Smooth muscle cell (in vitro differentiated cells): ENCODE results near the gene TLR4. TPM values are rescaled to one million over a fixed set of nuclear protein-coding genes. Genes with fewer than 3 reads are reported as not detected.

Experiments used
- DNase-seq: peaks from one replicate; lab custom pipeline; 2025; ENCODE audit not compliant: unreplicated experiment; lab: John Stamatoyannopoulos, UW
- H2AFZ ChIP-seq: fragments of 200-600 bp; sonication (generic); 2 replicates; pipeline ENCODE4 v1.6.0; 2016; ENCODE audit warnings: antibody characterized with exemption, low read depth, mild to moderate bottlenecking
- H3F3A ChIP-seq: fragments of 200-600 bp; sonication (generic); 2 replicates; pipeline ENCODE4 v1.6.0; 2017; ENCODE audit warnings: antibody characterized with exemption, low read depth
- H3K27ac ChIP-seq: fragments of 200-600 bp; sonication (generic); 2 replicates; pipeline ENCODE4 v1.5.1; 2016; ENCODE audit warnings: low read depth, mild to moderate bottlenecking
- H3K27me3 ChIP-seq: fragments of 200-600 bp; sonication (generic); 2 replicates; pipeline ENCODE4 v1.6.1; 2016; ENCODE audit warnings: low read depth, mild to moderate bottlenecking
- H3K36me3 ChIP-seq: fragments of 200-600 bp; sonication (generic); 2 replicates; pipeline ENCODE4 v1.5.1; 2016; ENCODE audit warnings: low read depth
- H3K4me1 ChIP-seq: fragments of 200-600 bp; sonication (generic); 2 replicates; pipeline ENCODE4 v1.5.1; 2016; ENCODE audit warnings: low read depth
- H3K4me2 ChIP-seq: fragments of 200-600 bp; sonication (generic); 2 replicates; pipeline ENCODE4 v1.6.0; 2016; ENCODE audit warnings: mild to moderate bottlenecking
- H3K4me3 ChIP-seq: fragments of 200-600 bp; sonication (generic); 2 replicates; pipeline ENCODE4 v1.5.1; 2016; ENCODE audit warnings: mild to moderate bottlenecking
- H3K79me2 ChIP-seq: fragments of 200-600 bp; sonication (generic); 2 replicates; pipeline ENCODE4 v1.6.0; 2016; ENCODE audit warnings: low read depth, mild to moderate bottlenecking
- H3K9ac ChIP-seq: fragments of 200-600 bp; sonication (generic); 2 replicates; pipeline ENCODE4 v1.6.0; 2016; ENCODE audit warnings: low read depth
- H3K9me3 ChIP-seq: fragments of 200-600 bp; sonication (generic); replicated peaks from 2 replicates; pipeline ENCODE4 v1.5.1; 2016; ENCODE audit warnings: low read depth
- H4K20me1 ChIP-seq: fragments of 200-600 bp; sonication (generic); 2 replicates; pipeline ENCODE4 v1.6.0; 2016; ENCODE audit warnings: low read depth
- WGBS: methylation state at CpG from one replicate; pipeline ENCODE4 v1.1.7; 2016; ENCODE audit warnings: low lambda C conversion rate; 5-methylcytosine and 5-hydroxymethylcytosine counted together
- polyA plus RNA-seq: library from polyadenylated mRNA; unstranded; fragments of >200 nt; fragmentation: Nextera tagmentation; extraction: Ambion mirVana; gene quantifications from 2 replicates; pipeline ENCODE4 v1.2.1, GENCODE V29; 2016
- total RNA-seq: library from RNA; depleted of rRNA; stranded (reverse); fragments of >200 nt; gene quantifications from 2 replicates; pipeline ENCODE4 v1.2.3, GENCODE V29; 2014
- TF ChIP-seq, protein P1 (sequence below): fragments of 200-600 bp; sonication (generic); IDR thresholded peaks from 2 replicates; pipeline ENCODE4 v1.5.1; 2017; ENCODE audit warnings: borderline replicate concordance, mild to moderate bottlenecking, antibody characterized with exemption; ENCODE audit not compliant: insufficient read depth, poor library complexity, severe bottlenecking

The TLR4 gene
- total and polyA plus RNA-seq, 2 experiments from 2014 or later = 6.9 to 16.0 TPM

DNA sequence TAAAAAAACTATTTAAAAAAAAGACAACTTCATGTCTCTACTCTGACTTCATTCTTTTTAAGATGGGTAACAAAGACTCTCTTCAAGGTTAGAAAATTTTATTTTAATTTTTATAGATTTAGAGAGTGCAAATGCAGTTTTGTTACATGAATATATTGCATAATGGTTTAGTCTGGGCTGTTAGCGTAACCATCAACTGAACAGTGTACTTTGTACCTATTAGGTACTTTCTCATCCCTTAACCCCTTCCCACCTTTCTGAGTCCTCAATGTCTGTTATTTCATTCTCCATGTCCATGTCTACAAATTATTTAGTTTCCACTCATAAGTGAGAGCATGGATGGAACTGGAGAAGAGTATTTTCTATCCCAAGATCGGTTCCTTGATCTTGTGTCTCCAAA lies 16.8 kb downstream of the TLR4 start:
- H3K4me2 ChIP-seq = no peak overlapping the region
- TF ChIP-seq, protein P1, sequence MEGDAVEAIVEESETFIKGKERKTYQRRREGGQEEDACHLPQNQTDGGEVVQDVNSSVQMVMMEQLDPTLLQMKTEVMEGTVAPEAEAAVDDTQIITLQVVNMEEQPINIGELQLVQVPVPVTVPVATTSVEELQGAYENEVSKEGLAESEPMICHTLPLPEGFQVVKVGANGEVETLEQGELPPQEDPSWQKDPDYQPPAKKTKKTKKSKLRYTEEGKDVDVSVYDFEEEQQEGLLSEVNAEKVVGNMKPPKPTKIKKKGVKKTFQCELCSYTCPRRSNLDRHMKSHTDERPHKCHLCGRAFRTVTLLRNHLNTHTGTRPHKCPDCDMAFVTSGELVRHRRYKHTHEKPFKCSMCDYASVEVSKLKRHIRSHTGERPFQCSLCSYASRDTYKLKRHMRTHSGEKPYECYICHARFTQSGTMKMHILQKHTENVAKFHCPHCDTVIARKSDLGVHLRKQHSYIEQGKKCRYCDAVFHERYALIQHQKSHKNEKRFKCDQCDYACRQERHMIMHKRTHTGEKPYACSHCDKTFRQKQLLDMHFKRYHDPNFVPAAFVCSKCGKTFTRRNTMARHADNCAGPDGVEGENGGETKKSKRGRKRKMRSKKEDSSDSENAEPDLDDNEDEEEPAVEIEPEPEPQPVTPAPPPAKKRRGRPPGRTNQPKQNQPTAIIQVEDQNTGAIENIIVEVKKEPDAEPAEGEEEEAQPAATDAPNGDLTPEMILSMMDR = no peak
- no peaks in the 10 kb centered on the region for H3K79me2 ChIP-seq
- no peaks in the 10 kb centered on the region for H4K20me1 ChIP-seq
- H3K27me3 ChIP-seq = no peaks in the 10 kb centered on the region
- H3F3A ChIP-seq = peaks cover 4% of the 10 kb centered on the region
- no peaks in the 10 kb centered on the region for H3K36me3 ChIP-seq
- H3K9me3 ChIP-seq = no peaks in the 10 kb centered on the region
- no peak overlapping the region for H2AFZ ChIP-seq
- no peak for DNase-seq
- 71% methylated on average over 2 of the region's 2 CpGs for WGBS
- H3K9ac ChIP-seq = no peak overlapping the region
- no peak overlapping the region for H3K4me3 ChIP-seq
- no peak overlapping the region for H3K27ac ChIP-seq
- H3K4me1 ChIP-seq = no peaks in the 10 kb centered on the region

DNA sequence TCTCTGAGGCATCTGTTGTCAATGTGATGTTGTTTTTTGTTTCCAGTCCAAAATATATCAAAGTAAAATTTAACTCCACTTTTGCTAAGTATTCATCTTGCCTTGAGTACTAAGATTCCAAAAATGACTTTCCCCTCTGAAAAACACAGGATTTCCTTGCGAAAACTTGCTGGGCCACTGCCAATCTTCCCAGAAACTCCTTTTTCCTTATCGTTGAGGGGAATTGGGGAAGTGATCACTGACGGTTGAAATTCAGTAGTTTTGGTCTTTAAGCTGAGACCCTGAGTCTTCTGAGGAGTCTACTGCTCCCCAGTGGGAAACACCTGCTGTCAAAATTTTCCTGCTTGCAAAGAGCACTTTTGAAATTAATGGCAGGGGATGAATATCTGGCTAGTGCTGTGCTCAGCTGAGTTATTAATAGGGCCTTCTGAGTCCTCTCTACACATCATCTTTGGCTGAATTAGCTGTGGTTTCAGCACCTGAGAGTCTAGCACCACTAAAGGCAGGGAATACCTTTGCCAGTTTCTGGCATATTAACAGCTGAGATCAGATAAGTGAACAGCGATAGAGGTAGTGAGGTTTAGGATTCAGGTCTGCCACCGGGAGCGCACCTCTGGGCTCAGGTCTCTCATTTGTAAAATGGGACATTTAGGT lies 18.0 kb downstream of the TLR4 start:
- Histone ChIP-seq H3K4me3 (no peak overlapping the region), H3K9me3 (no peaks in the 10 kb centered on the region), H3F3A (peaks cover 4% of the 10 kb centered on the region), H3K79me2 (no peaks in the 10 kb centered on the region), H3K27ac (no peak overlapping the region), H3K4me1 (no peaks in the 10 kb centered on the region), H2AFZ (no peak overlapping the region), H3K9ac (no peak overlapping the region), H3K36me3 (no peaks in the 10 kb centered on the region), H4K20me1 (no peaks in the 10 kb centered on the region), H3K4me2 (no peak overlapping the region), H3K27me3 (no peaks in the 10 kb centered on the region)
- DNase-seq = no peak
- TF ChIP-seq, protein P1 = no peak
- 90% methylated on average over 6 of the region's 6 CpGs for WGBS

DNA sequence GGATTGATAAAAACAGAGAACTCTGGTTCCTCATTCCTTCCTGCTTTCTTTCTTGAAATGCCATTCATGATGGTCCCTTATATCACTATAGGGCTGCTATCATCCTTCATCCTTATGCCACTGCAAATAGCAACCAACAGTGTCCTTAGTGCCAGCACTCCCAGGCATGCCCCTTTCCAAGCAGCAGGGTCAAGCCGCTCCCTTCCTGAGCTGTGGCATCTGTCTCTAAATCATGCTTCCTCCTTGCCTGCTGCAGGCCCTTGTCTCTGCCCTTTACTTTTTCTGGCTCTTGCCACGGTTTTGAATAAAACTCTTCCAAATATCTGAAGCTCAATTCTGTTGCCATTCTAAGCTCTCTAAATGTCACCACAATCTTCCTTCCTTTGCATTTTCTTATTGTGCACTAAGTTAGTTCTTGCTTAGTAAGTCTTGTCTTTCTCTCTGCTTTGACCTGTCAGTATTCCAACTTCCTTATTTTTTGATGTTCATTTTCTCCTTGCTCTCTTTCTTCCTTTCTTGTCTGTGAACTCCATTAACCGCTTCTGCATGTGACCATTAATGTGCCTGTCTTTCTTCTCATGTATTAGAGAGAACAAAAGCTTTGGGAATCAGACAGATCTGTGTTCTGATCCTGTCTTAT lies 19.9 kb downstream of the TLR4 start:
- no peak overlapping the region for H2AFZ ChIP-seq
- TF ChIP-seq, protein P1 = no peak

DNA sequence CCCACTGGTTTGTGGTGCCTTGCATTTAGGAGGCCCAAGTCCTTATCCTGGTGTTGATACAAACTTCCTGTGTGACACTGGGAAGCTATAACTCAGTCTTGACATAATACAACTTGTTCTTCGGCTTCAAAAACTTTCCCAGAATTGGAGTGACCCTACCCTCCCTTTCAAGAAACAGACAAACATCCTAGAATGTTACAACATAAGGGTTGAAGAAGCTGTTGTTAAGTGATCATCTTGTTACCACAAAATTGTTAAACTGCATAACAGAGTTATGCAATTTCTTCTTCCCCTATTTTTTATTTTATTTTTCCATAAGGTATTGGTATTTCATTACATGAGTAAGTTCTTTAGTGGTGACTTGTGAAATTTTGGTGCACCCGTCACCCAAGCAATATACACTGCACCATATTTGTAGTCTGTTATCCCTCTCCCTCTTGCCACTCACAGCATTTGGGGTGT lies 21.3 kb downstream of the TLR4 start:
- no peaks in the 10 kb centered on the region for H3K79me2 ChIP-seq
- no peak overlapping the region for H2AFZ ChIP-seq
- peaks cover 4% of the 10 kb centered on the region for H3F3A ChIP-seq
- TF ChIP-seq, protein P1 = no peak
- no peaks in the 10 kb centered on the region for H3K27me3 ChIP-seq
- H3K4me1 ChIP-seq = no peaks in the 10 kb centered on the region
- WGBS = 36% methylated on average over 2 of the region's 2 CpGs
- no peak overlapping the region for H3K4me2 ChIP-seq
- no peak overlapping the region for H3K27ac ChIP-seq
- no peak overlapping the region for H3K4me3 ChIP-seq
- no peaks in the 10 kb centered on the region for H3K9me3 ChIP-seq
- H3K9ac ChIP-seq = no peak overlapping the region
- DNase-seq = no peak
- H4K20me1 ChIP-seq = no peaks in the 10 kb centered on the region
- H3K36me3 ChIP-seq = no peaks in the 10 kb centered on the region

More for the DNA sequence above, 19.9 kb downstream of the TLR4 start:
- no peaks in the 10 kb centered on the region for H3K36me3 ChIP-seq
- WGBS = 60% methylated on average over 3 of the region's 3 CpGs
- no peak overlapping the region for H3K27ac ChIP-seq
- no peaks in the 10 kb centered on the region for H3K27me3 ChIP-seq
- H4K20me1 ChIP-seq = no peaks in the 10 kb centered on the region
- no peaks in the 10 kb centered on the region for H3K79me2 ChIP-seq
- no peak overlapping the region for H3K9ac ChIP-seq
- H3K4me3 ChIP-seq = no peak overlapping the region
- no peak for DNase-seq
- no peaks in the 10 kb centered on the region for H3K4me1 ChIP-seq
- H3K9me3 ChIP-seq = no peaks in the 10 kb centered on the region
- peaks cover 4% of the 10 kb centered on the region for H3F3A ChIP-seq
- H3K4me2 ChIP-seq = no peak overlapping the region
